ENCODE data around the gene PRPF39.
"Not testable (repeated sequence)": the region's sequence is repeated elsewhere in the genome, so short reads cannot be mapped to it uniquely, and the experiment has no call there.

PRPF39 gene
- long read RNA-seq, donor 1, partial matches to known transcripts = 300 of 444 reads
- long read RNA-seq, donor 1, other reads (novel, unspliced or antisense) = 139 of 444 reads
- long read RNA-seq, donor 2, partial matches to known transcripts = 23 of 27 reads
- long read RNA-seq, donor 2, other reads (novel, unspliced or antisense) = 0 of 27 reads
- long read RNA-seq, donor 3, partial matches to known transcripts = 0 of 4 reads
- long read RNA-seq, donor 3, other reads (novel, unspliced or antisense) = 0 of 4 reads
- long read RNA-seq, donor 4, partial matches to known transcripts = 57 of 59 reads
- long read RNA-seq, donor 4, other reads (novel, unspliced or antisense) = 0 of 59 reads
- long read RNA-seq, donor 5, partial matches to known transcripts = 0 of 6 reads
- long read RNA-seq, donor 5, other reads (novel, unspliced or antisense) = 0 of 6 reads
- long read RNA-seq, donor 6, partial matches to known transcripts = 27 of 29 reads
- long read RNA-seq, donor 6, other reads (novel, unspliced or antisense) = 0 of 29 reads
- long read RNA-seq, donor 7 = 0 reads
- long read RNA-seq, donor 8, partial matches to known transcripts = 189 of 322 reads
- long read RNA-seq, donor 8, other reads (novel, unspliced or antisense) = 129 of 322 reads

- DNase-seq = peak; percentile 97
Observed at GRCh38 chr14:45083976-45084722, at the start of gene PRPF39. Gene PRPF39 (plus strand): TSS chr14:45084116. CDS start chr14:45095240, 11,124 bp downstream.

GRCh38 chr14:45034730-45035129, 49.2 kb upstream of the PRPF39 start:
- no peak for DNase-seq

- no peak for DNase-seq
Observed at GRCh38 chr14:45038256-45038655, 45.7 kb upstream of the PRPF39 start.

- no peak for DNase-seq
Observed at GRCh38 chr14:45038865-45039264, 45.1 kb upstream of the PRPF39 start.

GRCh38 chr14:45039390-45039789, 44.5 kb upstream of the PRPF39 start:
- no peak for DNase-seq

- DNase-seq = no peak
Observed at GRCh38 chr14:45041641-45042040, 42.3 kb upstream of the PRPF39 start.

- DNase-seq = no peak
Observed at GRCh38 chr14:45044638-45045037, 39.3 kb upstream of the PRPF39 start.

- no peak for DNase-seq
Observed at GRCh38 chr14:45048385-45048784, 35.5 kb upstream of the PRPF39 start.

- no peak for DNase-seq
Observed at GRCh38 chr14:45051180-45051579, 32.7 kb upstream of the PRPF39 start.

GRCh38 chr14:45051896-45052295, 32.0 kb upstream of the PRPF39 start:
- DNase-seq = no peak

GRCh38 chr14:45057349-45057748, 26.6 kb upstream of the PRPF39 start:
- no peak for DNase-seq

GRCh38 chr14:45057881-45058364, 26.0 kb upstream of the PRPF39 start:
- DNase-seq = no peak

GRCh38 chr14:45060551-45060950, 23.4 kb upstream of the PRPF39 start:
- DNase-seq = no peak

GRCh38 chr14:45065540-45065939, 18.4 kb upstream of the PRPF39 start:
- no peak for DNase-seq

GRCh38 chr14:45065956-45066355, 18.0 kb upstream of the PRPF39 start:
- DNase-seq = no peak

GRCh38 chr14:45066667-45067066, 17.2 kb upstream of the PRPF39 start:
- DNase-seq = no peak

GRCh38 chr14:45068396-45068795, 15.5 kb upstream of the PRPF39 start:
- DNase-seq = no peak

- no peak for DNase-seq
Observed at GRCh38 chr14:45070215-45070614, 13.7 kb upstream of the PRPF39 start.

- no peak for DNase-seq
Observed at GRCh38 chr14:45072126-45072525, 11.8 kb upstream of the PRPF39 start.

GRCh38 chr14:45073231-45073879, 10.6 kb upstream of the PRPF39 start:
- no peak for DNase-seq

- no peak for DNase-seq
Observed at GRCh38 chr14:45078323-45078722, 5.6 kb upstream of the PRPF39 start.

- DNase-seq = not testable (repeated sequence)
Observed at GRCh38 chr14:45080416-45080968, 3.4 kb upstream of the PRPF39 start.

Data from right kidney (tissue), 9 donors.